Uterus (tissue), 4 donors: Measurements from ENCODE around the gene CDH4. TPM values are rescaled to one million over a fixed set of nuclear protein-coding genes. Genes with fewer than 3 reads are reported as not detected.

Experiments
- DNase-seq, 2 donors: peaks; one replicate each; pipeline ENCODE4 v3.0.0-alpha.2; 2019 to 2020
- H3K27ac ChIP-seq, 2 donors: fragments of 200-600 bp; sonication (generic); 1 replicate in 1 of 2; 2 replicates in 1 of 2; pipeline ENCODE4 v1.5.1; 2016 to 2018
- H3K27me3 ChIP-seq, 2 donors: fragments of 200-600 bp; sonication (generic); one replicate each; pipeline ENCODE4 v1.5.1; 2018 to 2019; ENCODE audit warnings: control low read depth in 1 of 2
- H3K36me3 ChIP-seq, 2 donors: fragments of 200-600 bp; sonication (generic); one replicate each; pipeline ENCODE4 v1.5.1; 2019; ENCODE audit warnings: control low read depth in 1 of 2
- H3K4me1 ChIP-seq, 2 donors: fragments of 200-600 bp; sonication (generic); one replicate each; pipeline ENCODE4 v1.5.1; 2018 to 2019; ENCODE audit warnings: control low read depth in 1 of 2
- H3K4me3 ChIP-seq, 2 donors: fragments of 200-600 bp; sonication (generic); 1 replicate in 1 of 2; 2 replicates in 1 of 2; pipeline ENCODE4 v1.5.1; 2018 to 2019; ENCODE audit warnings: mild to moderate bottlenecking in 1 of 2
- H3K9me3 ChIP-seq, 2 donors: fragments of 200-600 bp; sonication (generic); one replicate each; pipeline ENCODE4 v1.5.1; 2019; ENCODE audit warnings: control low read depth in 1 of 2
- CTCF ChIP-seq, 4 experiments: fragments of 200-600 bp in 2 of 4; fragments of 450-650 bp in 2 of 4; sonication (generic) in 2 of 4; IDR thresholded peaks; one replicate each; pipeline ENCODE4 v1.5.1; 2016 to 2019; ENCODE audit warnings: antibody characterized with exemption in 4 of 4, mild to moderate bottlenecking in 2 of 4, moderate library complexity in 1 of 4
- POLR2A ChIP-seq, 2 donors: fragments of 450-650 bp; IDR thresholded peaks; one replicate each; pipeline ENCODE4 v1.6.1; 2016; ENCODE audit warnings: antibody characterized with exemption in 2 of 2, mild to moderate bottlenecking in 1 of 2, moderate library complexity in 1 of 2
- intact Hi-C: fragments of 100-400 bp; cut with DNase I; formaldehyde crosslinking; loops from one replicate; pipeline ENCODE4 v1.15.1; 2023; ENCODE audit warnings: low total_unique reads
- total RNA-seq, 4 donors: library from RNA; depleted of rRNA in 3 of 4; stranded (reverse); fragments of >200 nt in 3 of 4; gene quantifications; one replicate each; pipeline versions ENCODE4 v1.1.0 to v1.2.4, GENCODE V29; 2014 to 2023
- donor health status: DM: yes; HTN: yes; CAD: no.

CDH4 gene
- total RNA-seq, 4 donors from 2014 or later, result under 0.01 to 0.55 TPM; not detected in 2

GRCh38 chr20:61565791-61566190, 313.7 kb downstream of the CDH4 start:
- no peaks in the 10 kb centered on the region for H3K36me3 ChIP-seq
- no peak for TF ChIP-seq CTCF (IDR thresholded peaks at IDR 0.05)
- TF ChIP-seq POLR2A (IDR thresholded peaks at IDR 0.05), result no peak
- no peak for DNase-seq

GRCh38 chr20:61566691-61567090, 314.6 kb downstream of the CDH4 start:
- no peaks in the 10 kb centered on the region for H3K9me3 ChIP-seq
- H3K4me1 ChIP-seq, result no peaks in the 10 kb centered on the region
- intact Hi-C loops, result no loop called here

More at GRCh38 chr20:61565791-61566190, 313.7 kb downstream of the CDH4 start:
- Histone ChIP-seq H3K27me3 (no peaks in the 10 kb centered on the region), H3K27ac (no peak overlapping the region), H3K4me1 (no peaks in the 10 kb centered on the region), H3K4me3 (no peak overlapping the region), H3K9me3 (no peaks in the 10 kb centered on the region)
- intact Hi-C loops, result no loop called here

GRCh38 chr20:61567204-61567603, 315.1 kb downstream of the CDH4 start:
- intact Hi-C loops, result no loop called here
- no peak for DNase-seq
- no peak overlapping the region for H3K4me3 ChIP-seq
- H3K27ac ChIP-seq, result no peak overlapping the region
- H3K4me1 ChIP-seq, result no peaks in the 10 kb centered on the region
- TF ChIP-seq POLR2A (IDR thresholded peaks at IDR 0.05), result no peak
- no peak for TF ChIP-seq CTCF (IDR thresholded peaks at IDR 0.05)
- H3K9me3 ChIP-seq, result no peaks in the 10 kb centered on the region
- no peaks in the 10 kb centered on the region for H3K27me3 ChIP-seq
- H3K36me3 ChIP-seq, result no peaks in the 10 kb centered on the region

More at GRCh38 chr20:61566691-61567090, 314.6 kb downstream of the CDH4 start:
- H3K27me3 ChIP-seq, result no peaks in the 10 kb centered on the region
- H3K36me3 ChIP-seq, result no peaks in the 10 kb centered on the region
- no peak overlapping the region for H3K4me3 ChIP-seq
- H3K27ac ChIP-seq, result no peak overlapping the region
- DNase-seq, result no peak
- TF ChIP-seq POLR2A (IDR thresholded peaks at IDR 0.05) (no peak), CTCF (IDR thresholded peaks at IDR 0.05) (no peak)

GRCh38 chr20:61569825-61570224, 317.8 kb downstream of the CDH4 start:
- no peak for DNase-seq
- Histone ChIP-seq H3K27ac (no peak overlapping the region), H3K27me3 (no peaks in the 10 kb centered on the region), H3K9me3 (no peaks in the 10 kb centered on the region), H3K36me3 (no peaks in the 10 kb centered on the region), H3K4me1 (no peaks in the 10 kb centered on the region), H3K4me3 (no peak overlapping the region)
- TF ChIP-seq POLR2A (IDR thresholded peaks at IDR 0.05) (no peak), CTCF (IDR thresholded peaks at IDR 0.05) (no peak)
- intact Hi-C loops, result no loop called here

GRCh38 chr20:61570646-61571195, 318.7 kb downstream of the CDH4 start:
- Histone ChIP-seq H3K4me3 (no peak overlapping the region), H3K36me3 (no peaks in the 10 kb centered on the region), H3K27me3 (no peaks in the 10 kb centered on the region), H3K4me1 (no peaks in the 10 kb centered on the region), H3K27ac (no peak overlapping the region), H3K9me3 (no peaks in the 10 kb centered on the region)
- intact Hi-C loops, result no loop called here
- TF ChIP-seq POLR2A (IDR thresholded peaks at IDR 0.05) (no peak), CTCF (IDR thresholded peaks at IDR 0.05) (no peak)
- DNase-seq, result no peak
